H9 (cell line): ENCODE measurements around the gene ZFAND3. TPM values are rescaled to one million over a fixed set of nuclear protein-coding genes. Genes with fewer than 3 reads are reported as not detected.

Experiments used
- DNase-seq: peaks from one replicate; pipeline ENCODE4 v3.0.0-alpha.2; 2017
- H2AFZ ChIP-seq: one replicate; pipeline ENCODE4 v1.6.1; 2013; ENCODE audit warnings: mild to moderate bottlenecking, low read length, control low read depth, moderate library complexity
- H2AK5ac ChIP-seq: 2 replicates; pipeline ENCODE4 v1.6.1; 2013; ENCODE audit warnings: low read length, control low read depth, mixed read lengths; ENCODE audit not compliant: insufficient read length
- H2BK120ac ChIP-seq: one replicate; pipeline ENCODE4 v1.6.1; 2013; ENCODE audit warnings: low read depth, mild to moderate bottlenecking, low read length, control low read depth, inconsistent platforms; ENCODE audit not compliant: poor library complexity, severe bottlenecking
- H2BK12ac ChIP-seq: 2 replicates; pipeline ENCODE4 v1.6.1; 2013; ENCODE audit warnings: low read length, control low read depth, mixed read lengths, low read depth; ENCODE audit not compliant: insufficient read length
- H2BK15ac ChIP-seq: 2 replicates; pipeline ENCODE4 v1.6.1; 2013; ENCODE audit warnings: low read depth, low read length, control low read depth
- H2BK20ac ChIP-seq: one replicate; pipeline ENCODE4 v1.6.1; 2013; ENCODE audit warnings: low read depth, mild to moderate bottlenecking, low read length, control low read depth, inconsistent platforms; ENCODE audit not compliant: poor library complexity, severe bottlenecking
- H2BK5ac ChIP-seq: 2 replicates; pipeline ENCODE4 v1.6.1; 2013; ENCODE audit warnings: low read length, control low read depth, mixed read lengths; ENCODE audit not compliant: insufficient read length
- H3K14ac ChIP-seq: 2 replicates; pipeline ENCODE4 v1.6.1; 2013; ENCODE audit warnings: low read length, control low read depth; ENCODE audit not compliant: insufficient read depth
- H3K18ac ChIP-seq: 2 replicates; pipeline ENCODE4 v1.6.1; 2013; ENCODE audit warnings: low read depth, mild to moderate bottlenecking, mixed read lengths, low read length, control low read depth; ENCODE audit not compliant: insufficient read length
- H3K23ac ChIP-seq: 2 replicates; pipeline ENCODE4 v1.6.1; 2013; ENCODE audit warnings: low read length, control low read depth, mixed read lengths, low read depth; ENCODE audit not compliant: insufficient read length
- H3K23me2 ChIP-seq: 2 replicates; pipeline ENCODE4 v1.6.1; 2013; ENCODE audit warnings: low read depth, mild to moderate bottlenecking, mixed read lengths, low read length, control low read depth; ENCODE audit not compliant: insufficient read length, poor library complexity, severe bottlenecking
- H3K27ac ChIP-seq: 2 replicates; pipeline ENCODE4 v1.5.1; 2013; ENCODE audit warnings: low read length, control low read depth, mixed read lengths, low read depth; ENCODE audit not compliant: insufficient read length
- H3K27me3 ChIP-seq: 2 replicates; pipeline ENCODE4 v1.6.1; 2013; ENCODE audit warnings: low read length, control low read depth, inconsistent platforms; ENCODE audit not compliant: insufficient read depth
- H3K4ac ChIP-seq: 2 replicates; pipeline ENCODE4 v1.6.1; 2013; ENCODE audit warnings: low read depth, mild to moderate bottlenecking, control low read depth, inconsistent platforms, low read length, moderate library complexity
- H3K4me1 ChIP-seq: 2 replicates; pipeline ENCODE4 v1.6.1; 2013; ENCODE audit warnings: low read length, control low read depth, inconsistent platforms; ENCODE audit not compliant: insufficient read depth
- H3K4me2 ChIP-seq: 2 replicates; pipeline ENCODE4 v1.6.1; 2013; ENCODE audit warnings: low read length, control low read depth, mixed read lengths; ENCODE audit not compliant: insufficient read length, insufficient read depth
- H3K56ac ChIP-seq: 2 replicates; pipeline ENCODE4 v1.6.1; 2013; ENCODE audit warnings: low read depth, mild to moderate bottlenecking, mixed read lengths, low read length, control low read depth; ENCODE audit not compliant: insufficient read length
- H3K79me1 ChIP-seq: 2 replicates; pipeline ENCODE4 v1.6.1; 2013; ENCODE audit warnings: low read depth, mild to moderate bottlenecking, moderate library complexity, low read length, control low read depth, inconsistent platforms; ENCODE audit not compliant: insufficient read depth, poor library complexity, severe bottlenecking
- H3K79me2 ChIP-seq: 2 replicates; pipeline ENCODE4 v1.6.1; 2013; ENCODE audit warnings: low read length, control low read depth, inconsistent platforms; ENCODE audit not compliant: insufficient read depth
- H3K9ac ChIP-seq: 2 replicates; pipeline ENCODE4 v1.6.1; 2013; ENCODE audit warnings: low read length, control low read depth, mixed read lengths; ENCODE audit not compliant: insufficient read length; ENCODE audit errors: extremely low read depth
- H3K9me3 ChIP-seq: one replicate; pipeline ENCODE4 v1.6.1; 2013; ENCODE audit warnings: low read depth, low read length, inconsistent platforms; ENCODE audit not compliant: control insufficient read depth
- H3T11ph ChIP-seq: one replicate; pipeline ENCODE4 v1.6.1; 2013; ENCODE audit warnings: mild to moderate bottlenecking, low read length, control low read depth, inconsistent platforms
- H4K20me1 ChIP-seq: one replicate; pipeline ENCODE4 v1.6.1; 2013; ENCODE audit not compliant: control insufficient read depth, insufficient read length, insufficient read depth
- H4K5ac ChIP-seq: 2 replicates; pipeline ENCODE4 v1.6.1; 2013; ENCODE audit warnings: low read depth, mild to moderate bottlenecking, mixed read lengths, low read length, control low read depth; ENCODE audit not compliant: insufficient read length
- H4K8ac ChIP-seq: replicated peaks from 2 replicates; pipeline ENCODE4 v1.6.1; 2013; ENCODE audit warnings: low read length, control low read depth, mixed read lengths, low read depth; ENCODE audit not compliant: insufficient read length
- H4K91ac ChIP-seq: 2 replicates; pipeline ENCODE4 v1.6.1; 2013; ENCODE audit warnings: low read depth, mild to moderate bottlenecking, moderate library complexity, mixed read lengths, low read length, control low read depth; ENCODE audit not compliant: insufficient read length
- H3K27ac Mint-ChIP-seq, 3 experiments: 2 replicates in 2 of 3; 3 replicates in 1 of 3; pipeline ENCODE4 v1.8.0; 2020 to 2021; ENCODE audit warnings: mixed read lengths in 3 of 3, mild to moderate bottlenecking in 1 of 3, moderate library complexity in 1 of 3
- H3K27me3 Mint-ChIP-seq: 2 replicates; pipeline ENCODE4 v1.8.0; 2021; ENCODE audit warnings: low read depth, mild to moderate bottlenecking, moderate library complexity, mixed read lengths
- H3K36me3 Mint-ChIP-seq, 3 experiments: 2 replicates in 2 of 3; 3 replicates in 1 of 3; pipeline ENCODE4 v1.8.0; 2020 to 2021; ENCODE audit warnings: low read depth in 3 of 3, mixed read lengths in 3 of 3; ENCODE audit not compliant: insufficient read depth in 1 of 3
- H3K4me1 Mint-ChIP-seq, 2 experiments: 2 replicates each; pipeline ENCODE4 v1.8.0; 2020; ENCODE audit warnings: mixed read lengths in 2 of 2
- H3K4me3 Mint-ChIP-seq, 2 experiments: 2 replicates in 1 of 2; 3 replicates in 1 of 2; pipeline ENCODE4 v1.8.0; 2020 to 2021; ENCODE audit warnings: mild to moderate bottlenecking in 2 of 2, mixed read lengths in 2 of 2, moderate library complexity in 1 of 2
- H3K9me3 Mint-ChIP-seq, 2 experiments: 2 replicates in 1 of 2; 3 replicates in 1 of 2; pipeline ENCODE4 v1.8.0; 2020; ENCODE audit warnings: mild to moderate bottlenecking in 2 of 2, mixed read lengths in 2 of 2, moderate library complexity in 1 of 2
- WGBS: extraction: QIAGEN DNeasy Blood & Tissue Kit; methylation state at CpG from one replicate; pipeline ENCODE4 v1.1.7; 2013; ENCODE audit warnings: missing lambda C conversion rate, low lambda C conversion rate, mixed read lengths; ENCODE audit not compliant: insufficient read length; ENCODE audit errors: extremely low coverage; 5-methylcytosine and 5-hydroxymethylcytosine counted together
- total RNA-seq: library from RNA; stranded (reverse); gene quantifications from 2 replicates; pipeline ENCODE4 v1.2.1, GENCODE V29; 2021
- TF ChIP-seq, protein P1 (sequence below): fragments of 200-600 bp; sonication (generic); conservative IDR thresholded peaks from 3 replicates; pipeline ENCODE4 v1.8.0; 2021; ENCODE audit warnings: antibody characterized with exemption, mild to moderate bottlenecking

The ZFAND3 gene
- total RNA-seq, 1 experiment from 2014 or later: 57.7 TPM

DNA sequence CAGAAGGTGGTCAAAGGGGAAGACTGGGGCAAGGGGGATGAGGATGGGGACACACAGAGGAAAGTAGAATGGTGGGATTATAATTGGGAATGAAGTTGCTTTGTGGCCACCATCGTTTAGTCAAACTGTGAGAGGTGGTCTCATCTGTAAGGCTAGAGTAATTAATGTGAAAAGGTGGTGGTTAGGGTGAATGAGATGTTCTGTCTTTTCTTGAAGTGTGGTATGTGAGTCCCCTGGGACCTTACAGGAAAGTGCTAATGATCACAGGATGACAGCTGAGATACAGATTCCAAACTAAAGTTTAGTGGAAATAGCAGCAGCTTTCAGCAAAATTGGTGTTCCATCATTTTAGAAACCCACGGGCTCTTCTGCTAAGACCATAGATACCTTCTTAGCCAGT lies 10.7 kb downstream of the ZFAND3 start:
- Histone ChIP-seq H2BK12ac (no peak overlapping the region), H3K9ac (no peak overlapping the region), H3T11ph (no peak overlapping the region), H3K23me2 (no peaks in the 10 kb centered on the region), H3K79me2 (peaks cover 15% of the 10 kb centered on the region; the same call in 1 of the 2 replicates), H4K8ac (no peak overlapping the region), H3K14ac (no peak overlapping the region), H2BK20ac (no peak overlapping the region), H3K27me3 (no peaks in the 10 kb centered on the region), H3K23ac (no peak overlapping the region), H3K4me2 (no peak overlapping the region), H3K4ac (no peak overlapping the region), H3K56ac (no peak overlapping the region), H3K18ac (no peak overlapping the region), H4K91ac (no peak overlapping the region), H3K9me3 (peaks cover 8% of the 10 kb centered on the region), H2BK15ac (no peak overlapping the region), H4K5ac (no peak overlapping the region), H2AFZ (no peak overlapping the region), H3K79me1 (peaks cover 12% of the 10 kb centered on the region), H2BK5ac (no peak overlapping the region), H2AK5ac (no peak overlapping the region), H2BK120ac (no peak overlapping the region), H3K4me1 (no peaks in the 10 kb centered on the region), H4K20me1 (no peaks in the 10 kb centered on the region), H3K27ac (no peak overlapping the region)
- Mint-ChIP-seq H3K9me3 (peaks cover 0 to 4% of the 10 kb centered on the region in 2 experiments; a peak in 3 of 5 replicates), H3K36me3 (peaks cover 13 to 21% (median 17%) of the 10 kb centered on the region in 3 experiments; a peak in 6 of 7 replicates), H3K27me3 (no peaks in the 10 kb centered on the region), H3K4me3 (no peak overlapping the region), H3K27ac (no peak overlapping the region), H3K4me1 (peaks cover 18 to 20% of the 10 kb centered on the region in 2 experiments)
- TF ChIP-seq, protein P1, sequence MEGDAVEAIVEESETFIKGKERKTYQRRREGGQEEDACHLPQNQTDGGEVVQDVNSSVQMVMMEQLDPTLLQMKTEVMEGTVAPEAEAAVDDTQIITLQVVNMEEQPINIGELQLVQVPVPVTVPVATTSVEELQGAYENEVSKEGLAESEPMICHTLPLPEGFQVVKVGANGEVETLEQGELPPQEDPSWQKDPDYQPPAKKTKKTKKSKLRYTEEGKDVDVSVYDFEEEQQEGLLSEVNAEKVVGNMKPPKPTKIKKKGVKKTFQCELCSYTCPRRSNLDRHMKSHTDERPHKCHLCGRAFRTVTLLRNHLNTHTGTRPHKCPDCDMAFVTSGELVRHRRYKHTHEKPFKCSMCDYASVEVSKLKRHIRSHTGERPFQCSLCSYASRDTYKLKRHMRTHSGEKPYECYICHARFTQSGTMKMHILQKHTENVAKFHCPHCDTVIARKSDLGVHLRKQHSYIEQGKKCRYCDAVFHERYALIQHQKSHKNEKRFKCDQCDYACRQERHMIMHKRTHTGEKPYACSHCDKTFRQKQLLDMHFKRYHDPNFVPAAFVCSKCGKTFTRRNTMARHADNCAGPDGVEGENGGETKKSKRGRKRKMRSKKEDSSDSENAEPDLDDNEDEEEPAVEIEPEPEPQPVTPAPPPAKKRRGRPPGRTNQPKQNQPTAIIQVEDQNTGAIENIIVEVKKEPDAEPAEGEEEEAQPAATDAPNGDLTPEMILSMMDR: no peak
- no peak for DNase-seq
- no CpG with 5 or more reads among the region's 2 CpGs for WGBS
